ENCODE results near the gene LAMTOR1.
"Not testable (repeated sequence)": the region's sequence is repeated elsewhere in the genome, so short reads cannot be mapped to it uniquely, and the experiment has no call there.

Gene LAMTOR1

GRCh38 chr11:72102946-72103753, at the start of gene LAMTOR1:
TSS of gene LAMTOR1 (minus strand) at chr11:72103297. CDS start at chr11:72103224, 73 bp downstream.
- peak; percentile 97 for DNase-seq (ENCODE audit: low read depth)

GRCh38 chr11:72150882-72151281, 47.8 kb upstream of the LAMTOR1 start:
- no peak for DNase-seq (ENCODE audit: low read depth)

GRCh38 chr11:72146625-72147024, 43.5 kb upstream of the LAMTOR1 start:
- DNase-seq (ENCODE audit: low read depth) = no peak

GRCh38 chr11:72144807-72145565, 41.9 kb upstream of the LAMTOR1 start:
- DNase-seq (ENCODE audit: low read depth) = peak; percentile 98

GRCh38 chr11:72142543-72142942, 39.4 kb upstream of the LAMTOR1 start:
- DNase-seq (ENCODE audit: low read depth) = not testable (repeated sequence)

GRCh38 chr11:72142086-72142485, 39.0 kb upstream of the LAMTOR1 start:
- peak; percentile 43 for DNase-seq (ENCODE audit: low read depth)

GRCh38 chr11:72141066-72141465, 38.0 kb upstream of the LAMTOR1 start:
- peak; percentile 98 for DNase-seq (ENCODE audit: low read depth)

- DNase-seq (ENCODE audit: low read depth) = no peak
Observed at GRCh38 chr11:72140661-72141060, 37.6 kb upstream of the LAMTOR1 start.

- DNase-seq (ENCODE audit: low read depth) = no peak
Observed at GRCh38 chr11:72139500-72139899, 36.4 kb upstream of the LAMTOR1 start.

GRCh38 chr11:72138821-72139390, 35.8 kb upstream of the LAMTOR1 start:
- DNase-seq (ENCODE audit: low read depth) = no peak

GRCh38 chr11:72136684-72137262, 33.7 kb upstream of the LAMTOR1 start:
- no peak for DNase-seq (ENCODE audit: low read depth)

- DNase-seq (ENCODE audit: low read depth) = no peak
Observed at GRCh38 chr11:72135891-72136683, 33.0 kb upstream of the LAMTOR1 start.

GRCh38 chr11:72135473-72135872, 32.4 kb upstream of the LAMTOR1 start, which contains the start of gene FOLR3:
TSS of gene FOLR3 (plus strand) at chr11:72135725. CDS start at chr11:72135953, 228 bp downstream.
- DNase-seq (ENCODE audit: low read depth) = not testable (repeated sequence)

- no peak for DNase-seq (ENCODE audit: low read depth)
Observed at GRCh38 chr11:72132646-72133045, 29.5 kb upstream of the LAMTOR1 start.

GRCh38 chr11:72129381-72129780, 26.3 kb upstream of the LAMTOR1 start:
- no peak for DNase-seq (ENCODE audit: low read depth)

- no peak for DNase-seq (ENCODE audit: low read depth)
Observed at GRCh38 chr11:72127923-72128322, 24.8 kb upstream of the LAMTOR1 start.

- DNase-seq (ENCODE audit: low read depth) = no peak
Observed at GRCh38 chr11:72125956-72126355, 22.9 kb upstream of the LAMTOR1 start.

- no peak for DNase-seq (ENCODE audit: low read depth)
Observed at GRCh38 chr11:72124046-72124445, 20.9 kb upstream of the LAMTOR1 start.

- no peak for DNase-seq (ENCODE audit: low read depth)
Observed at GRCh38 chr11:72123117-72123653, 20.1 kb upstream of the LAMTOR1 start.

GRCh38 chr11:72122607-72123006, 19.5 kb upstream of the LAMTOR1 start:
- DNase-seq (ENCODE audit: low read depth) = no peak

- DNase-seq (ENCODE audit: low read depth) = no peak
Observed at GRCh38 chr11:72120930-72121329, 17.8 kb upstream of the LAMTOR1 start.
